Measurements from ENCODE around the gene DMRT1. TPM values are rescaled to one million over a fixed set of nuclear protein-coding genes. Genes with fewer than 3 reads are reported as not detected.

Gene DMRT1
- total RNA-seq, 1 donor from 2014 or later = 0.09 TPM

DNA sequence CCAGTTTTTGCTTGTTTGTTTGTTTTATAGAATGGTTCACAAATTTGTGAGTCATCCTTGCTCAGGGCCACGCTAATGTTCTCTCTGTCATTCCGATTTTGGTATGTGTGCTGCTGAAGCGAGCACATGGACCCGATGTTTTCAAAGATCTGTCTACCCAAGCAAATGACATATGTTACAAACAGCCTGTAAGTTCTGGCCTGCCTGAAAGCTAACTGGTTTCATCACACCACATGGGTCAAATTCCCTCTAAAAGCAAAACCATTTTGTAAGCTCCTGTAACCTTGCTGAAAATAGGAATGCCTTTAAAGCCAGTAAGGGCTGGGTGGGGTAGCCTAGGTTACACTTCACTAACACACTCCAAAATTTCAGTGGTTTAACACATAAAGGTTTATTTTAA, 160.3 kb downstream of the DMRT1 start:
- Mint-ChIP-seq H3K36me3 (no peaks in the 10 kb centered on the region), H3K27me3 (ENCODE audit: insufficient read depth, low read depth) (peaks cover 3% of the 10 kb centered on the region), H3K4me1 (no peaks in the 10 kb centered on the region), H3K4me3 (no peak overlapping the region), H3K27ac (no peak overlapping the region), H3K9me3 (peaks cover 9% of the 10 kb centered on the region)
- H4K20me1 ChIP-seq (ENCODE audit: low read depth) = no peaks in the 10 kb centered on the region
- no peak for TF ChIP-seq EZH2 (IDR thresholded peaks at IDR 0.05)
- TF ChIP-seq, protein P1, sequence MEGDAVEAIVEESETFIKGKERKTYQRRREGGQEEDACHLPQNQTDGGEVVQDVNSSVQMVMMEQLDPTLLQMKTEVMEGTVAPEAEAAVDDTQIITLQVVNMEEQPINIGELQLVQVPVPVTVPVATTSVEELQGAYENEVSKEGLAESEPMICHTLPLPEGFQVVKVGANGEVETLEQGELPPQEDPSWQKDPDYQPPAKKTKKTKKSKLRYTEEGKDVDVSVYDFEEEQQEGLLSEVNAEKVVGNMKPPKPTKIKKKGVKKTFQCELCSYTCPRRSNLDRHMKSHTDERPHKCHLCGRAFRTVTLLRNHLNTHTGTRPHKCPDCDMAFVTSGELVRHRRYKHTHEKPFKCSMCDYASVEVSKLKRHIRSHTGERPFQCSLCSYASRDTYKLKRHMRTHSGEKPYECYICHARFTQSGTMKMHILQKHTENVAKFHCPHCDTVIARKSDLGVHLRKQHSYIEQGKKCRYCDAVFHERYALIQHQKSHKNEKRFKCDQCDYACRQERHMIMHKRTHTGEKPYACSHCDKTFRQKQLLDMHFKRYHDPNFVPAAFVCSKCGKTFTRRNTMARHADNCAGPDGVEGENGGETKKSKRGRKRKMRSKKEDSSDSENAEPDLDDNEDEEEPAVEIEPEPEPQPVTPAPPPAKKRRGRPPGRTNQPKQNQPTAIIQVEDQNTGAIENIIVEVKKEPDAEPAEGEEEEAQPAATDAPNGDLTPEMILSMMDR (IDR thresholded peaks at IDR 0.05) = no peak
- TF ChIP-seq EZH2phosphoT487 (IDR thresholded peaks at IDR 0.05) = no peak
- H3K9me3 ChIP-seq (ENCODE audit: low read depth) = no peaks in the 10 kb centered on the region
- no peak overlapping the region for H3K4me3 ChIP-seq
- no peaks in the 10 kb centered on the region for H3K79me2 ChIP-seq (ENCODE audit: low read depth)
- H2AFZ ChIP-seq (replicated peaks) = no peak overlapping the region
- H3K27ac ChIP-seq = no peak overlapping the region
- no peak overlapping the region for H3K9ac ChIP-seq
- DNase-seq (ENCODE audit: low spot score) = no peak
- H3F3A ChIP-seq (ENCODE audit: low read depth) = peaks cover 8% of the 10 kb centered on the region
- peaks cover 2% of the 10 kb centered on the region for H3K27me3 ChIP-seq
- H3K4me2 ChIP-seq = no peak overlapping the region
- no peaks in the 10 kb centered on the region for H3K36me3 ChIP-seq
- no peaks in the 10 kb centered on the region for H3K4me1 ChIP-seq

DNA sequence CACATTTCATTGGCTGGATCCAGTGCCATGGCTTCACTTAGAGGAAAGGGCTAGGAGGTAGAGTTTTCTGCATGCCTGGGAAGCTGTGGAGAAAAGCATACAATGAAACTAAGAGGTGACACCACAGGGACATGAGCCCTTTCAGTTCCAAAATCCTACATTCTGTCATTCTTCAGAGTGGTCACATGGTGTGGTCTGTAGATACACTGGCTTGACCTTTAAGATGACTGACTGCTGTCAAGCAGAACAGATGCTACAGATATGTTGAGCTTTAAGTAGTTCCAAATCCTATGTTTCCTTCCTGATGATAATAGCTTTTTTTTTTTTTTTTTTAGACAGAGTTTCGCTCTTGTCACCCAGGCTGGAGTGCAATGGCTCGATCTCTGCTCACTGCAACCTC, 161.2 kb downstream of the DMRT1 start:
- H4K20me1 ChIP-seq (ENCODE audit: low read depth) = no peaks in the 10 kb centered on the region
- Mint-ChIP-seq H3K27ac (no peak overlapping the region), H3K4me3 (no peak overlapping the region), H3K9me3 (peaks cover 7% of the 10 kb centered on the region), H3K36me3 (no peaks in the 10 kb centered on the region), H3K4me1 (no peaks in the 10 kb centered on the region), H3K27me3 (ENCODE audit: insufficient read depth, low read depth) (peaks cover 3% of the 10 kb centered on the region)
- no peaks in the 10 kb centered on the region for H3K79me2 ChIP-seq (ENCODE audit: low read depth)
- H3K36me3 ChIP-seq = no peaks in the 10 kb centered on the region
- DNase-seq (ENCODE audit: low spot score) = no peak
- H3K27me3 ChIP-seq = peaks cover 10% of the 10 kb centered on the region
- no peak overlapping the region for H2AFZ ChIP-seq (replicated peaks)
- H3K4me3 ChIP-seq = no peak overlapping the region
- H3K4me2 ChIP-seq = no peak overlapping the region
- no peak overlapping the region for H3K27ac ChIP-seq
- TF ChIP-seq EZH2 (IDR thresholded peaks at IDR 0.05) = no peak
- no peak for TF ChIP-seq EZH2phosphoT487 (IDR thresholded peaks at IDR 0.05)
- TF ChIP-seq, protein P1 (IDR thresholded peaks at IDR 0.05) = no peak
- H3K4me1 ChIP-seq = no peaks in the 10 kb centered on the region
- H3K9ac ChIP-seq = no peak overlapping the region
- no peaks in the 10 kb centered on the region for H3K9me3 ChIP-seq (ENCODE audit: low read depth)
- H3F3A ChIP-seq (ENCODE audit: low read depth) = peaks cover 8% of the 10 kb centered on the region

DNA sequence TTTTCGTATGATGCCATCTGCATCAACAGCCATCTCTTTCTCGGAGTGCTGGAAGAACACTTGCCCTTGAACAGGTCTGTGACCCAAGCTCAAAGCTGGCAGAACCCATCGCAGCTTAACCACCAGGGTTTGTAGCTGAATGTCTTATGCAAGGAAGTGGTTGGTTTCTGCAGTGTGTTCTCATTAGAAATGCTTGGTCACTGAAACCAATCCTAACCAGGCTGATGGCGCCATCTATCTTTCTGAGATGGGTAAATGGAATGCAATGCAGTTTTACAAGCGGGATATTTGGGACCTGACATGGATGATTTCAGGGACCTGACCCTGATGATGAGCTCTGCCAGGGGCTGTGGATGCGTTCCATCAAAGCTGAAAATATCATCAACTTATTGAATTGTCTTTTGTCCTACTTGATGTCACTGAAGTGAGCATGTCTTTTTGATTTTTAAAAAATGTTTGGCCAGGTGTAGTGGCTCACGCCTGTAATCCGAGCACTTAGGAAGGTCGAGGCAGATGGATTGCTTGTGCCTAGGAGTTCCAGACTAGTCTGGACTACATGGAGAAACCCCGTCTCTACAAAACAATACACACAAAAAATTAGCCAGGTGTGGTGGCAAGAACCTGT, 163.7 kb downstream of the DMRT1 start:
- H3K9me3 ChIP-seq (ENCODE audit: low read depth) = no peaks in the 10 kb centered on the region
- no peaks in the 10 kb centered on the region for H3F3A ChIP-seq (ENCODE audit: low read depth)
- Mint-ChIP-seq H3K27ac (no peak overlapping the region), H3K27me3 (ENCODE audit: insufficient read depth, low read depth) (peaks cover 9% of the 10 kb centered on the region), H3K4me1 (no peaks in the 10 kb centered on the region), H3K4me3 (no peak overlapping the region), H3K9me3 (no peaks in the 10 kb centered on the region), H3K36me3 (no peaks in the 10 kb centered on the region)
- H3K27me3 ChIP-seq = peaks cover 24% of the 10 kb centered on the region
- H3K36me3 ChIP-seq = no peaks in the 10 kb centered on the region
- H3K4me3 ChIP-seq = no peak overlapping the region
- no peaks in the 10 kb centered on the region for H4K20me1 ChIP-seq (ENCODE audit: low read depth)
- H3K4me2 ChIP-seq = no peak overlapping the region
- H2AFZ ChIP-seq (replicated peaks) = no peak overlapping the region
- H3K27ac ChIP-seq = no peak overlapping the region
- no peak for TF ChIP-seq EZH2 (IDR thresholded peaks at IDR 0.05)
- TF ChIP-seq, protein P1 (IDR thresholded peaks at IDR 0.05) = peak; percentile 64
- H3K79me2 ChIP-seq (ENCODE audit: low read depth) = no peaks in the 10 kb centered on the region
- H3K4me1 ChIP-seq = no peaks in the 10 kb centered on the region
- peak; percentile 61 for DNase-seq (ENCODE audit: low spot score)
- H3K9ac ChIP-seq = no peak overlapping the region

Data from neural progenitor cell (in vitro differentiated cells).